ENCODE measurements around the gene EDAR.

EDAR gene

DNA sequence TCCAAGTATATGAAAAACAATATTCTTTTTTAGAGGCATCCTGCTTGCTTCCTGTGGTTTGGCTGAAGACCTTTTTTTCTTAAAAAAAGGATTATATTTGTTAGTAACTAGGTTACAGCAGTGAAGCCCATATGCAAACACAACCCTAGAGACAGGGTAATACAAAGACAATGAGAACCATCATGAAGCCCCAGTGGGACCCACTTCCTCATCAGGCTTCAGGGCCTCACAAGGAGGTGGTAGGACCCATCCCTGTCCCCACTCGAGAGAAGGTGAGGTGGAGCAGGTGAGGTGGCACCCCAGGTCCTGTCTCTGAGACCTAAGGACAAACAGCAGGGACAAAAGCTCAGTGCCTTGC lies 80.3 kb downstream of the EDAR start:
- DNase-seq (ENCODE audit: low spot score) = no peak

DNA sequence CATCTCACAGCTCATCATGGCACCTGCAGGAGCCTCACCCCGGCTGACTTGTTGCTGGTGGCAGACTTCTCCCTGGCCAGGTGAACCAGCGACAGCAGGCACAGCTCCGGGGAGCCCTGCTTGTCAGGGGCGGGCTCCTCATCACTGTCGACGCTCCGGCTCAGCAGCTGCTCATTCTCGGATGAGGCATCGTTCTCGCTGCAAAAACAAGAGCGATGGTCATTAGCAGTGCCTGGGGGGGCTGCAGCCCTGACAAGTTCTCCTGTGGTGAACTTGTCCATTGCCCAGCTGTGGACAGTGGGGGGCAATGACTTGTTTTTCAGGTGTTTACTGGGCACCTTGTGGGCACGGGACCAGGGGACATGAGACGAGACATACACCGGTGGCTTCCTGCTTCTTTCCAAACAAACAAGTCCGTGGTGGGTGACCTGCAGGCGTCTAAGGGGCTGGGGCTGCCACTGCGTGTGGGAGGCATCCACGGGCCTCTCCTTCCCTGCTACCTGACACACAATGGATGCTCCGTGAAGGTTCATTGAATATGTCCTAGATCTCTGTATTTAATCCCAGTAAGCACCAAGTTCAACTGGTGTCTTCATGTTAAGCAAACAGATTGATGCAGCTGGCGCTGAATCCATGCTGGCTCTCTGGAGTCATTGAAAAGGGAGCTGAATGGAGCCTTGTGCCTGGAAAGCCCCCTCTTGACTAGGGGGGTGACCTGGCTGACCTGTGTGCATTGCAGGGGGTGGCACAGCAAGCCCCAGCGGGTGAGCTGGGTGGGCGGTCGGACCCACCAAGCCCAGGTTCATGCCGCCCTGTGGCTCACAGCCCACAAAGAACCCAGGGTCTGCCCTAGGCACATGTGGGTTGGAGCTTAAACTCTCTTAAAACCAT lies 81.0 kb downstream of the EDAR start:
- DNase-seq (ENCODE audit: low spot score) = no peak

DNA sequence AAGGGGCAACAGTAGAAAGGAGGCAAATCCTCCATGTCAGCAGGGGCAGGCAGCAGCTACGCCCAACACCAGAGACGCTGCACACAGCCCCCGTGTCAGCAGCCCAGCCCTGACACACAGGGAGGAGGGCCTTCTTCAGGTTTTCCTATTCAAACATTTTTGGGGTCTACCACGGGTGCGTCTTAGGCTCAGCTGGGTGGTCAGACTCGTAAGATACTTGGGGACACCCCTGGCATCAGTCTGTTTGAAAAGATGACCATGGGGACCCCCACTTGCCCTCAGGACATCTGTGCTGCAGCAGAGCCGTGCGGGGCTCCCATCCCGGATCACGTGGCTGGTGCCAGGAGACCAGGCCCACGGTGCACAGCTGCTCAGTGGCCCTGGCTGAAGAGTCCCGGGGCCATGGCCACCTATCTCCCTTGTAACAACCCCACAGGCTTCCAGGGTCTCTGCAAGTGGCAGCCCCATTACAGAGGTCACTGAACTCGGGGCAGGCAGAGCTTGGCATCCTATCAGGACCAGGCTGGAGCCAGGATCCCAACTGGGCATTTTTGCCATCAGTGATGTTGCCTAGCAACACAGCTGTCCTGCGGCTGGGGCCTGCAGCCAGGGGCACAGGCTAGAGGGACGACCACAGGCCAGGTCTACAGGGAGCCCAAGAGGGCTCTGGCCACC lies 82.5 kb downstream of the EDAR start:
- DNase-seq (ENCODE audit: low spot score) = no peak

DNA sequence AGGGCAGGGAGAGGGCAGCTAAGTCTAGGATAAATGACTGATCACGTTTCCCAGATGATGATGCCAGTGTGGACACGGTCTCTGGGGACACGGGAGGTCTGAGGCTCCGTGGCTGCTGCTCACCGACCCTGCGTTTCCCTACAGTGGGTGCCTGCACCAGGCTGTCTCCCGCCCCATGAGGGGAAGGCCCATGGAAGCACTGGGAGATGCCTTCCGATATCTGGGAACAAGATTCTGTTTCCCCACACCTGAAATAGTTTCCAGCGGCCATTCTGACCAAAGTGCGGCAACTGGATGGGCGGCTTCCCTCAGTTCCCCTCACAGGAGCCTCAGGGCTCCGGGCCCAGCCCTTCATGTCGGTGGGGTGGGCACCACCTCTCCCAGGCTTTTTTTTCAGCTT lies 83.1 kb downstream of the EDAR start:
- DNase-seq (ENCODE audit: low spot score) = no peak

DNA sequence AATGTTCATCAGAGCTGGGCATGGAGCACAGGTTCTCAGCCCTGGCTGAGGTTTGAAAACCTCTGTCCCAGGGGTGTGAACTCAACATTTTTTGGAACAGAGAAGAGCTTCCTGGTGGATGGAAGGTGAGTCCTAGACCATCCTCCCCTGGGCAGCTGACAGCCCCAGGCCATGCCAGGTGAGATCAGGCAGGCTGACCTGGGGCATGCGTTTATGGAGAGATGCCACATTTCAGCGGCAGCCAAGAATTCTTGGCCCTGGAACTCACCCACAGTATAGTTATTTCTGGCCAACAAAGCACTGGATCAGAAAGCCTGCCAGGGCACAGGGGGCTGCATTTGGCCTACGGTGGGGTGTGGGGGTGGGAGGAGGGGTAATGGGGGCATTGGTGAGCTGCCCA lies 83.8 kb downstream of the EDAR start:
- no peak for DNase-seq (ENCODE audit: low spot score)

DNA sequence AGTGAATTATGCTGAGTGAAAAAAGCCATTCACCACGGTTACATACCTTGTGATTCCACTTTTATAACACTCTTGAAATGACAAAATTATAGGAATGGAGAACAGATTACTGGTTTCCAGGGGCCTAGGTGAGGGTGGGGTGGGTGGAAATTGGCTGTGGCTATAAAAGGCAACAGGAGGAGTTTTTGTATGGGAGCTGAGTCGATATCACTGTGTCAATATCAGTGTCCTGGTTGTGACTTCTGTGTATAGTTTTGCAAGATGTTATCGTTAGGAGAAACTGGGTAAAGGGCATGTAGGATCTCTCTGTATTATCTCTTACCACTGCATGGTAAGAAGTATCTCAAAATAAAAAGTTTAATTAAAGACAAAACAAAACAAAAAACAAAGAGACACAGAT lies 84.3 kb downstream of the EDAR start:
- DNase-seq (ENCODE audit: low spot score) = no peak

DNA sequence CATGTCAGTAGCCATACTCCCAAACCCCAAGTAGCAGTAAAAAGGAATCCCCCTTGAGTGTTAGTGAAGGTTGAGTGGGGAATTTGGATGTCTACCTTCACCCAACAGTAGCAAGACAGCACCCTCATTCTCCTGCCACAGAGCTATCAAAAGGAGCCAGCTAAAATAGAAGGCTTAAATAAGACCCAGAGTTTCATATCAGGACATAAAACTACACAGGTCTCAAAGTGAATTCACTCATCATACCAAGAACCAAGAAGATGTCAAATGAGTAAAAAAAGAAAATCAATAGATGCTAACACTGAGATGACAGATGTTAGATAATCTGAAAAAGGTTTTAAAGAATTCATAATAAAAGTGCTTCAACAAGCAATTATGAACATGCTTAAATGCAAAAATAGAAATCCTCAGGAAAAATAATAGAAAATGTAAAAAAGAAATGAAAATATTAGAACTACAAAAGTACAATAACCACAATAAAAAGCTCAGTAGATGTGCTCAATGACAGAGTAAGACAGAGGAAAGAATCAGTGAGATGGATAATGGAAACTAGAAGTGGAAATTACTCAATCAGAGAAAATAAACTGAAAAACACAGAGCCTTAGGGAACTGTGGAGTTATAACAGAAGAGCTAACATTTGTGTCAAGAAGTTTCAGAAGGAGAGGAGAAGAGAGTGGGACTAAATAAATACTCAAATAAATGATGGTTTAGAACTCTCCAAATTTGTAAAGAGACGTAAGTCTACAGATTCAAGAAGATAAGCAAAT lies 90.5 kb downstream of the EDAR start:
- DNase-seq (ENCODE audit: low spot score) = no peak

DNA sequence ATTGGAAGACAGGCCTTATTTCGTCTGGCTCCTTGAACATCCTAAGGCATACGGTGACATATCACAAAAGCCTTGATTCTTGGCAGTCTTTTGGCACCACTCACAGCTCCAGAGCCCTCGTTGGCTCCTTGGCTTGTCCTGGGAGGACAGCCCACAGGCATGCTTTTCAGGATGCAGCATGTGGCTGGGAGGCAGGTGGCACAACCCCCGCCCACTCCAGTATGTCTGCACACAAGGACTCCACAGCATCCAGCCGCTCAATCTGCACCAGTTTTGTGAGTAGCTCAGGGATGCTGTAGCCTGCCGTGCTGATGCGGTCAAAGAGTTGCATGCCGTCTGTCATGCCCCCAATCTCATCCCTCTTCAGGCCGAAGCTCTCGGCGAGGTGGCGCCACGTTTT lies 92.3 kb downstream of the EDAR start:
- no peak for DNase-seq (ENCODE audit: low spot score)

DNA sequence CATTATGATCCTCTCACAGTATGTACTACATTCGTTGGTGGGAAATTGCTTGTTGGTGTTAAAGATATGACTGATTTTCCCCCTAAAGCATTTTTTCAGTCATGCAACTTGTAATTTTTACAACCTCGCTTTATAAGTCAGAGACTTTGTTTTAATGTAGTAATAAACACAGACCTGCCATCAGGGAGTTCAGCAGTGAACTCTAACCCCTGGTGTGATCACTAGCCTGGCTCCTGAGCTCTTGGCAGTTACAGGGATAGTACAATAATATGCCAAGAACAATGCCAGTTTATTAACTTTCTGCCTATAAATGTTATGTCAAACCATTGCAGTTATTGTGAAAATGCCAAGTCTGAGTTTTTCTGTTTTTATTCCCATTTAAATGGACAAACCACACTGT lies 93.8 kb downstream of the EDAR start:
- DNase-seq (ENCODE audit: low spot score) = no peak

DNA sequence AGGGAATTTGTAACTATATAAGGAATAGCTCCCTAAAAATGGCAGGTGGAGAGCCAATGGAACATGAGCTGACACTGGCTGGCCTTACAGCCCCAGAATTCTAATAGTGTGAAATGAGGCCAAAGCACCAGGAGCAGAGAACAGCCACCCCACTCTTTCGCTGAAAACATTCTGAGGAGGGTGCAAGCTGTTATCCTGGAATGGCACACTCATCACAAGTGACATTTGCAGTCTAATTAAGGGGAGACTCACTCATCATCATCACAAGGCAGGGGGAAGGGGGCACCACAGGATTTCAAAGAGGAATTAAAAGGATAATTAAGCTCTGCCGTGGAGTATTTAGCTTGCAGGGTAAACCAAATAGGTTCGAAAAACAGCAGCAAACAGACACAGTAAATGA lies 94.3 kb downstream of the EDAR start:
- DNase-seq (ENCODE audit: low spot score) = no peak

DNA sequence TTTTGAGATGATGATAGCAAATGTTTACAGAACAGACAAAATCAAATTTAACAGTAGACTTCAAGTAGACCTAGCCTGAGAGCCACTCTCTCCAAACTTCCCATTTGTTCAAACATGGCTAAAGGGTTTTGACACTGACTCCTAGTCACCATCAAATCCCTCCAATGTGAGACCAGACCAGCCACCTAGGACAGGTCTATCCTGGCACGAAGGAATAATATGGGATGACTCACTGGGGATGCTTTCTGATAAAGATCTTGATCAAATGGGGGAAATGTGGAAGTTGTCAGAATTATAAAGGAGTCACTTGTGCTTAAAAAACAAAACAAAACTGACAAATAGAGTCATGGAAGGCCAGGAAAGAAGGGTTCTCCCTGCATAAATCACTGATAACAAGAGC lies 95.7 kb downstream of the EDAR start:
- no peak for DNase-seq (ENCODE audit: low spot score)

DNA sequence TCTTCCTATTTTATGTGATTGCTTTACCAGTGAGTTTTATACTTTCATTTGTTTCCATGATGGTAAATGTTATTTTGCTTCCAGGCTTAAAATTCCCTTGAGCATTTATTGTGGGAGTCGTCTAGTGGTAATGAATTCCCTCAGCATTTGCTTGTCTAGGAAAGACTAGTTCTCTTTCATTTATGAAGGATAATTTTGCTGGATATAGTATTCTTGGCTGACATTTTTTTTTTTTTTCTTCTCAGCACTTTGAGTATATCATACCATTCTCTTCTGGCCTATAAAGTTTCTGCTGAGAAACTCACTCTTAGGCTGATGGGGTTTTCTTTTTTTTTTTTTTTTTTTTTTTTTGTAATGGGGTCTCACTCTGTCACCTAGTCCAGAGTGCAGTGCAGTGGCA lies 99.1 kb downstream of the EDAR start:
- no peak for DNase-seq (ENCODE audit: low spot score)

DNA sequence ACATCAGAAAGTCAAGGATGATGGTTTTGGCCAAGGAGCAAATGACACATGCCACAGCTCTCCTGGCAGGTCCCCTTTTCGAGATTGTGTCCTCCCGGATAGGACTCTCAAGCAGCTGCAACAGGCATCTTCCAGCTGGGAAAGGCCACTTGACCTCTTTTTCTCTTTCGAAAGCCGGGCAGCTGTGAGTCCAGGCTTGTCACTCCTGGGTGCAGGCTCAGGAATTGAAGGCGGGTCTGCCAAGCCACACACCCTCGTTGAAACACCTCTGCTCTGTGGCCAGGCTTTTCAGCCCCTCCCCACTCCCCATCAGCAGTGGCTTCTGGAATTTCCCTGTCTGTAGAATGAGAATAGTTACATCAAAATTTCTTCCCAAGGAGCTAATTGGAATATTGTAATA lies 104.4 kb downstream of the EDAR start:
- DNase-seq (ENCODE audit: low spot score) = no peak

DNA sequence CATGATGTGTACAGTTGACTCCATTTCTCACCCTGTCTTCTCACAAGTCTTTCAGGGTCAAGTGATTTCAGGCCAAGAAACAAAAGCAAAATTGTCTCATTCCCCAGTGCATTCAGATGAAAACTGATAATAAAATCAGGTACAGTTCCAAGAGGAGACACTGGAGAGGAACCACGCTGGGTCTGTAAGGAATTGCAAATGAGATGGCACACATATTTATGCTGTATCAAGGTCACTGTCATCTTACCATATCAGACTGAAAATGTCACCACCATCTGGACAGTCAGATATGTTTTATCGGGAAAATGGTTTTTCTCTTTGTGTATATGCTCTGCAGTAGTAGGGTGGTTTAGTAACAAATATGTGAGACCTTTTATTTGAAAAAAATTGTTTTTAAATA lies 110.7 kb downstream of the EDAR start:
- DNase-seq (ENCODE audit: low spot score) = no peak

DNA sequence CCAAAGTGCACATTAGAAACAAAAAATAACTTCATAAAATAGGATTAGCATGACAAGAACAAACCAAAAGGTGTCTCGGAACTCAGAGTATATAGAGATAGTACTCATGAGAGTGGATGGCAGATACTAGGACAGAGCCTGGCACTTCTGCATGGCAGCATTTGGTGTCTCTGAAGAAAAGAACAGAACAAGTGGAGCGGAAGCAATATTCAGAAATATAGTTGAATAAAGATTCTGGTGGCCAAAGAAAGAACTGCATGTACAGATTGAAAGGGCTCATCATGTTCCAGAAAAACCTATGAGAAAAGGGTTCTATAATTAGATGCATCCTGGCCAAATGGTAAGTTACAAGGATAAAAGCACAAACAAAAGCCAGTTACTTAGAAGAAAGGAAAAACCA lies 111.5 kb downstream of the EDAR start:
- no peak for DNase-seq (ENCODE audit: low spot score)

DNA sequence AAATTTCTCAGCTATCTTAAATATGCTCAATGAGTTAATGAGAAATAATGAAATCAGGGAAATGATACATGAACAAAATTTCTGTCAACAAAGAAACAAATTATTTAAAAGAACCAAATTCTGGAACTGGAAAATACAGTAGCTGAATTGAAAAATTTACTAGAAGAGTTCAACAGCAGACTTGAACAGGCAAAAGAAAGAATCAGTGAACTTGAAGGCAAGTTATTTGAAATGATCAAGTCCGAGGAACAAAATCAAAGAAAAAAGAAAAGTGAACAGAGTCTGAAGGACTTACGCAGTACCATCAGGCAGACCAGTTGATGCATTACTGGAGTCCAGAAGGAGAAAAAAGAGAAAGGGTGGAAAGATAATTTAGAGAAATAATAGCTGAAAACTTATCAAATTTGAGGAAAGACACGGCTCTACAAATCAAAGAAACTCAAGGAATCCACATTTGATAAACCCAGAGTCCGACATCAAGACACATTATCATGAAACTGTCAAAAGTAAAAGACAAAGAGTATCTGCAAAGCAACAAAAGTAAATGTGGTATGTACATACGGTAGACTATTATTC lies 118.9 kb downstream of the EDAR start:
- no peak for DNase-seq (ENCODE audit: low spot score)

DNA sequence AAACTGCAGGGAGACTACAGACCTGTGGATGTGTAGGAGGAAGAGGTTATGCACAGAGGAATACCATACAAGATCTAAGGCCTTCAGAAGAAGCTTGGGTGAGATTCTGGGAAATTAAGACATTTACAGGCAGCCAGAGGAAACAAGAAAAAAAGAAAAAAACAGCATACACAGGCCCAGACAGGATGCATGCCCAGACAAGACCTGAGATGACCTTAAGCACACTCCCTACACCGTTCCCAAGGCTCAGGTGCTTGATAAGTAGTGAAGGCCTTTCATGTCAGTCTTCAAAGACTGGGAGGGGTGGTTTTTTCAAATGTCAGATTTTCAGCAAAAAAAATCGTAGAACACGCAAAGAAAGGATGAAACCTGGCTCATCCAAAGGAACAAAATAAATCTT lies 119.5 kb downstream of the EDAR start:
- no peak for DNase-seq (ENCODE audit: low spot score)

DNA sequence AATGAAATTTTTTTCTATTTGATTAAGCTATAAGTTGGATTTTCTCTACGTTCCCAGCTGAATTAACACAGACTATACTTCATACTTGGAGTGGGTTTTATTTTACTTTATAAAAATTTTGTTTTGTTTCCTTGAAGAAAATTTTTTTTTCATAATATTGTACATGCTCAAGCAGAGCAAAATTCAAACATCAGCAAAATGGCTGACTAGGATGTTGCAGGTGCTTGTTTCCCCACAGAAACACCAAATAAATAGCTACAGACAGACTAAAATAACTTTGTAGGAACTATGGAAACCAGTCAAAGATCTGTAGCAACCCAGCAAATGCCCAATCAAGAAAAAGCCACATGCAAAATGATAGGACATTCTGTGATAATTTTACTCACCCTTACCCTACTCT lies 120.1 kb downstream of the EDAR start:
- no peak for DNase-seq (ENCODE audit: low spot score)

DNA sequence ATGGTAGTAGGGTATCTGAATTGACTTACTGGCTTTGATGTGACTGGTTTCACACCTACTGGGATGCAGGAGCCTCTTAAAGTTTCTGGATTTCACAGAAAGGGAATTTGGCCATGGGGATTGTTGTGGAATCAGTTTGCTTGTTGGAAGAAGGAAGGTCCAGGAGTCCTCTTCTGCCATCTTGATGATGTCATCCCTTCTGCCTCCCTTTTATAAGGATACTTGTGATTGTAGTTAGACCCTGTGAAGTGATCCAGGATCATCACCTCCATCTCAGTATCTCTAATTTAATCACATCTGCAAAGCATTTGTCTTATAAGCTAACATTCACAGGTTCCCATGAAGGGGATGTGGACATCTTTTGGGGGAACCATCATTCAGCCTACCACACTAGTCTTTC lies 123.0 kb downstream of the EDAR start:
- no peak for DNase-seq (ENCODE audit: low spot score)

DNA sequence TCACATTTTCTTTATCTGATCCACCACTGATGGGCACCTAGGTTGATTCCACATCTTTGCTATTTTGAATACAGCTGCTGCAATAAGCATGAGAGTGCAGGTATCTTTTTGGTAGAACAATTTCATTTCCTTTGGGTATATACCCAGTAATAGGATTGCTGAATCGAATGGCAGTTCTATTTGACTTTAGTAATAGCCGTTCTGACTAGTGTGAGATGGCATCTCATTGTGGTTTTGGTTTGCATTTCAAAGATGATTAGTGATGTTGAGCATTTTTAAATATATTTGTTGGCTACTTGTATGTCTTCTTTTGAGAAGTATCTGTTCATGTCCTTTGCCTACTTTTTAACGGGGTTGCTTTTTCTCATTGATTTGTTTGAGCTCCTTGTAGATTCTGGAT lies 130.1 kb downstream of the EDAR start:
- no peak for DNase-seq (ENCODE audit: low spot score)

DNA sequence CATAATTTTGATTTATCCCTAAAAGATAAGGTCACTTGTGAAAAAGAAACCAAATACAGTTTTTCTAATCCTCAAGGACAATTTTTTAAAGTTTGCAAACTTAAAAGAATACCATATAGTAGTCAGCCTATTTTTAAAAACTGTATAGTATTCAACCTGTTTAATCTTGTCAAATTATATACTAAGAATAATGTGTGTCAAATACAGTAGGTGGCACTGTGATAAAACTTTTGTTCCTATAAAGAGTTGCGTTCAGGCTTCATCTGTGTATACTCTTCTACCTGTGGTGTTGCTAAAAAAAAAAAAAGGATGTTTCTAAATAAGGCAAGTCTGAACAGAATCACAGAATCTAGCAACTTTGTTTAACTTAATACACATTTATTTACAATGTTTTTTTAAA lies 133.8 kb downstream of the EDAR start:
- DNase-seq (ENCODE audit: low spot score) = no peak

DNA sequence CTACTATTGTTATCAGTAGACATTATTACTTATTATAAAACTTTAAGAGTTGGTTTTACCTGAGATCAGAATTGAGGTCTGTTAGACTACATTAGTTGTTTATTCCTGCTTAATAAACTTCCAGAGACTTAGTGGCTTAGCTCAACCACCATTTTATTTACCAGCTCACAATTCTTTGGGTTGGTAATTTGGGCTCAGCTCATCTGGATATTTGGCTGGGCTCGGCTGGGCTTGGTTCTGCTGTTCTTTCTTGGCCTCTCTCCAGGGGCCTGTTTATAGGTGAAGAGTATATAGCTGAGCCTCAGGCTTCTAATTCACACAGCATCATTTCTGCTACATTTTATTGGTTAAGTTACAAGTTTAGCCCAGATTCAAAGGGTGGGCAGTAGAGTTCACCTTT lies 134.5 kb downstream of the EDAR start:
- DNase-seq (ENCODE audit: low spot score) = no peak

DNA sequence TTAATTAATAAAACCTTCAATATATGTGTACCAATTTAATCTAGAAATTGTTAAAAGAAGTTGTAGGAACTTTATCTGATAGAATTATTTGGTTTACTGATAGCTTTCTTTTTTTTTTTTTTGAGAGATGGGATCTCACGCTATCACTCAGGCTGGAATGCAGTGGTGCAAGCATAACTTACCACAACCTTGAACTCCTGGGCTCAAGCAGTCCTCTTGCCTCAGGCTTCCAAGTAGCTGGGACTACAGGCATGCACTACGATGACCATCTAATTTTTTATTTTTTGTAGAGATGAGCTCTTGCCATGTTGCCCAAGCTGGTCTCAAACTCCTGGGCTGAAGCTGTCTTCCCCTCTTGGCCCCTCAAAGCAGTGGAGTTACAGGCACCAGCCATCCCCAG lies 135.6 kb downstream of the EDAR start:
- DNase-seq (ENCODE audit: low spot score) = no peak

Measured in hematopoietic multipotent progenitor cell treated with erythropoietin and hydrocortisone succinate and interleukin-3 and kit ligand, for 15 days (in vitro differentiated cells).